H1 (cell line): ENCODE measurements around the gene ZKSCAN1. TPM values are rescaled to one million over a fixed set of nuclear protein-coding genes. Genes with fewer than 3 reads are reported as not detected.

ENCODE experiments used
- CTCF ChIA-PET: fragments of 300-600 bp; sonication (Branson Sonifier 250); formaldehyde crosslinking; loops from one replicate; lab custom pipeline; 2021; ENCODE audit not compliant: partially characterized antibody; lab: Charles Lee
- POLR2A ChIA-PET: fragments of 300-600 bp; sonication (Branson Sonifier 250); formaldehyde crosslinking; loops from one replicate; lab custom pipeline; 2021; ENCODE audit warnings: inconsistent platforms; ENCODE audit not compliant: partially characterized antibody; lab: Charles Lee
- DNase-seq, 2 experiments: peaks; one replicate each; pipeline versions ENCODE4 v3.0.0 to v3.0.0-alpha.2; 2010 to 2022; ENCODE audit warnings: low spot score in 2 of 2, low read depth in 1 of 2, mixed read lengths in 1 of 2
- FAIRE-seq: peaks from 2 replicates; lab custom pipeline; 2011; peaks lifted over from hg19 to GRCh38; lab: Jason Lieb, UNC
- H2AFZ ChIP-seq: 2 replicates; pipeline ENCODE4 v1.8.1; 2012; ENCODE audit warnings: low read length, inconsistent platforms
- H2AK5ac ChIP-seq: 2 replicates; pipeline ENCODE4 v1.6.1; 2013; ENCODE audit warnings: low read depth, low read length
- H2BK120ac ChIP-seq: replicated peaks from 2 replicates; pipeline ENCODE3; 2013; ENCODE audit warnings: low read depth, low read length, inconsistent platforms
- H2BK12ac ChIP-seq: 2 replicates; pipeline ENCODE4 v1.6.1; 2013; ENCODE audit warnings: low read depth, low read length
- H2BK15ac ChIP-seq: 2 replicates; pipeline ENCODE4 v1.6.1; 2013; ENCODE audit warnings: low read length
- H2BK20ac ChIP-seq: 2 replicates; pipeline ENCODE4 v1.6.1; 2013; ENCODE audit warnings: low read length
- H2BK5ac ChIP-seq: 2 replicates; pipeline ENCODE4 v1.6.1; 2013; ENCODE audit warnings: low read depth, low read length
- H3K14ac ChIP-seq: 2 replicates; pipeline ENCODE4 v1.6.1; 2013; ENCODE audit warnings: inconsistent platforms; ENCODE audit not compliant: insufficient read length
- H3K18ac ChIP-seq: 2 replicates; pipeline ENCODE4 v1.6.1; 2013; ENCODE audit warnings: low read length; ENCODE audit errors: extremely low read depth
- H3K23ac ChIP-seq: 2 replicates; pipeline ENCODE4 v1.6.1; 2013; ENCODE audit warnings: inconsistent platforms; ENCODE audit not compliant: insufficient read length
- H3K23me2 ChIP-seq: 2 replicates; pipeline ENCODE4 v1.6.1; 2013; ENCODE audit warnings: low read depth, low read length
- H3K27ac ChIP-seq: 2 replicates; pipeline ENCODE4 v1.6.1; 2011; ENCODE audit warnings: low read depth, low read length, inconsistent platforms
- H3K27me3 ChIP-seq, 4 experiments: replicated peaks in 1 of 4; 1 replicate in 1 of 4; 2 replicates in 3 of 4; pipeline versions ENCODE4 v1.6.1 to v1.8.1; 2011 to 2013; ENCODE audit warnings: low read length in 3 of 4, mild to moderate bottlenecking in 3 of 4, inconsistent platforms in 2 of 4, mixed read lengths in 2 of 4, moderate library complexity in 1 of 4; ENCODE audit not compliant: control insufficient read depth in 3 of 4, insufficient read depth in 3 of 4; ENCODE audit errors: extremely low read depth in 1 of 4
- H3K36me3 ChIP-seq, 4 experiments: 2 replicates each; pipeline versions ENCODE4 v1.6.1 to v1.8.1; 2011 to 2013; ENCODE audit warnings: mild to moderate bottlenecking in 4 of 4, low read length in 3 of 4, moderate library complexity in 2 of 4, control low read depth in 1 of 4, inconsistent platforms in 1 of 4; ENCODE audit not compliant: insufficient read depth in 4 of 4, control insufficient read depth in 2 of 4
- H3K4ac ChIP-seq: replicated peaks from 2 replicates; pipeline ENCODE3; 2013; ENCODE audit warnings: low read length, low read depth, mixed read lengths, inconsistent platforms; ENCODE audit not compliant: insufficient read length
- H3K4me1 ChIP-seq, 4 experiments: replicated peaks in 1 of 4; 1 replicate in 1 of 4; 2 replicates in 3 of 4; pipeline versions ENCODE4 v1.6.1 to v1.8.1; 2011 to 2013; ENCODE audit warnings: low read length in 3 of 4, inconsistent platforms in 2 of 4, mixed read lengths in 1 of 4; ENCODE audit not compliant: insufficient read depth in 4 of 4, control insufficient read depth in 3 of 4
- H3K4me2 ChIP-seq, 2 experiments: 2 replicates each; pipeline versions ENCODE4 v1.6.1 to v1.8.1; 2011 to 2013; ENCODE audit warnings: low read depth in 2 of 2, low read length in 2 of 2, control low read depth in 1 of 2, inconsistent platforms in 1 of 2, mild to moderate bottlenecking in 1 of 2; ENCODE audit not compliant: insufficient read depth in 1 of 2
- H3K4me3 ChIP-seq, 4 experiments: fragments of 200-600, 300-600 bp in 1 of 4; sonication (generic), shearing (Covaris generic), sonication (Bioruptor Twin) in 1 of 4; 2 replicates each; pipeline versions ENCODE4 v1.5.1 to v1.8.1; 2011 to 2016; ENCODE audit warnings: low read length in 4 of 4, low read depth in 3 of 4, control low read depth in 2 of 4, inconsistent platforms in 2 of 4, mild to moderate bottlenecking in 2 of 4, mixed read lengths in 1 of 4, moderate library complexity in 1 of 4; ENCODE audit not compliant: insufficient read depth in 2 of 4; ENCODE audit errors: extremely low read depth in 1 of 4
- H3K56ac ChIP-seq: replicated peaks from 2 replicates; pipeline ENCODE3; 2013; ENCODE audit warnings: low read depth, mild to moderate bottlenecking, mixed read lengths, low read length, inconsistent platforms; ENCODE audit not compliant: insufficient read length
- H3K79me1 ChIP-seq: 2 replicates; pipeline ENCODE4 v1.6.1; 2013; ENCODE audit warnings: low read depth, low read length, control low read depth
- H3K79me2 ChIP-seq, 2 experiments: 2 replicates each; pipeline versions ENCODE4 v1.6.1 to v1.8.1; 2012 to 2013; ENCODE audit warnings: low read length in 2 of 2, mild to moderate bottlenecking in 2 of 2, inconsistent platforms in 1 of 2; ENCODE audit not compliant: insufficient read depth in 2 of 2, control insufficient read depth in 1 of 2
- H3K9ac ChIP-seq, 4 experiments: replicated peaks in 1 of 4; 1 replicate in 1 of 4; 2 replicates in 3 of 4; pipeline versions ENCODE4 v1.6.1 to v1.8.1; 2011 to 2013; ENCODE audit warnings: low read depth in 3 of 4, low read length in 3 of 4, control low read depth in 2 of 4, mild to moderate bottlenecking in 2 of 4, moderate library complexity in 2 of 4, inconsistent platforms in 1 of 4; ENCODE audit errors: extremely low read depth in 1 of 4
- H3K9me3 ChIP-seq, 2 experiments: 2 replicates each; pipeline versions ENCODE4 v1.6.1 to v1.8.1; 2012 to 2013; ENCODE audit warnings: mild to moderate bottlenecking in 2 of 2, moderate library complexity in 2 of 2, control low read depth in 1 of 2, inconsistent platforms in 1 of 2, low read depth in 1 of 2, low read length in 1 of 2, mixed read lengths in 1 of 2; ENCODE audit not compliant: insufficient read depth in 2 of 2
- H4K20me1 ChIP-seq, 2 experiments: replicated peaks in 1 of 2; 2 replicates each; pipeline versions ENCODE3 to v1.8.1; 2011 to 2013; ENCODE audit warnings: inconsistent platforms in 2 of 2, low read length in 2 of 2, mild to moderate bottlenecking in 1 of 2; ENCODE audit not compliant: insufficient read depth in 2 of 2, control insufficient read depth in 1 of 2
- H4K5ac ChIP-seq: 2 replicates; pipeline ENCODE4 v1.6.1; 2013; ENCODE audit warnings: low read length, low read depth, mixed read lengths, inconsistent platforms; ENCODE audit not compliant: insufficient read length
- H4K8ac ChIP-seq: 2 replicates; pipeline ENCODE4 v1.8.0; 2013; ENCODE audit warnings: mild to moderate bottlenecking, moderate library complexity, low read length, inconsistent platforms; ENCODE audit not compliant: insufficient read depth; ENCODE audit errors: extremely low read depth
- H4K91ac ChIP-seq: replicated peaks from 2 replicates; pipeline ENCODE3; 2013; ENCODE audit warnings: low read length, mixed read lengths, inconsistent platforms; ENCODE audit not compliant: insufficient read length
- BCL11A ChIP-seq, 2 experiments: IDR thresholded peaks; one replicate each; pipeline ENCODE4 v1.6.1; 2011; ENCODE audit warnings: low read depth in 2 of 2, low read length in 2 of 2, mild to moderate bottlenecking in 2 of 2
- CTCF ChIP-seq, 3 experiments: IDR thresholded peaks; 1 replicate in 2 of 3; 2 replicates in 1 of 3; pipeline versions ENCODE4 v1.5.1 to v1.6.1; 2011; ENCODE audit warnings: low read length in 3 of 3, mild to moderate bottlenecking in 3 of 3, inconsistent platforms in 2 of 3, low read depth in 1 of 3, moderate library complexity in 1 of 3; ENCODE audit not compliant: insufficient read depth in 1 of 3; ENCODE audit errors: control extremely low read depth in 1 of 3
- EGR1 ChIP-seq: IDR thresholded peaks from 2 replicates; pipeline ENCODE4 v1.6.1; 2011; ENCODE audit warnings: low read depth, low read length, borderline replicate concordance
- KDM4A ChIP-seq: IDR thresholded peaks from one replicate; pipeline ENCODE4 v1.7.1; 2012; ENCODE audit warnings: low read depth, mild to moderate bottlenecking, moderate library complexity, low read length, inconsistent platforms; ENCODE audit not compliant: severe bottlenecking
- POU5F1 ChIP-seq: IDR thresholded peaks from 2 replicates; pipeline ENCODE4 v1.6.1; 2011; ENCODE audit warnings: low read depth, mild to moderate bottlenecking, low read length, moderate library complexity
- RAD21 ChIP-seq, 2 experiments: IDR thresholded peaks in 1 of 2; conservative IDR thresholded peaks in 1 of 2; 2 replicates each; pipeline ENCODE4 v1.6.1; 2011; ENCODE audit warnings: low read depth in 2 of 2, low read length in 2 of 2, improper control_type of control experiment in 1 of 2, inconsistent platforms in 1 of 2, mild to moderate bottlenecking in 1 of 2, moderate library complexity in 1 of 2
- SIN3A ChIP-seq, 2 experiments: IDR thresholded peaks in 1 of 2; conservative IDR thresholded peaks in 1 of 2; 2 replicates each; pipeline ENCODE4 v1.6.1; 2011 to 2012; ENCODE audit warnings: low read length in 2 of 2, improper control_type of control experiment in 1 of 2, low read depth in 1 of 2, mild to moderate bottlenecking in 1 of 2
- SIRT6 ChIP-seq: IDR thresholded peaks from one replicate; pipeline ENCODE4 v1.7.1; 2012; ENCODE audit warnings: low read length, inconsistent platforms
- TAF7 ChIP-seq: optimal IDR thresholded peaks from 2 replicates; pipeline ENCODE3; 2011; ENCODE audit warnings: low read depth, mild to moderate bottlenecking, inconsistent platforms, low read length, moderate library complexity, borderline replicate concordance
- TEAD4 ChIP-seq: IDR thresholded peaks from 2 replicates; pipeline ENCODE4 v1.6.1; 2012; ENCODE audit warnings: low read depth, low read length, inconsistent platforms, mixed read lengths
- YY1 ChIP-seq: IDR thresholded peaks from 2 replicates; pipeline ENCODE4 v1.6.1; 2011; ENCODE audit warnings: low read depth, mild to moderate bottlenecking, low read length
- WGBS, 2 experiments: shearing (Covaris generic) in 1 of 2; methylation state at CpG; one replicate each; pipeline versions ENCODE4 v1.1.6 to v1.1.7; 2013 to 2015; ENCODE audit warnings: low lambda C conversion rate in 2 of 2, mixed read lengths in 2 of 2, inconsistent platforms in 1 of 2, low coverage in 1 of 2, missing lambda C conversion rate in 1 of 2; ENCODE audit not compliant: insufficient replicate concordance in 2 of 2, insufficient coverage in 1 of 2, insufficient read length in 1 of 2; ENCODE audit errors: extremely low coverage in 1 of 2, missing lambda C conversion rate in 1 of 2; 5-methylcytosine and 5-hydroxymethylcytosine counted together
- polyA plus RNA-seq, 7 experiments: library from polyadenylated mRNA; depleted of rRNA in 3 of 7; stranded (reverse) in 5 of 7; unstranded in 2 of 7; fragments of >200 nt in 5 of 7; fragments of 200-250 nt in 2 of 7; gene quantifications; 1 replicate in 5 of 7; 2 replicates in 1 of 7; 4 replicates in 1 of 7; pipeline versions ENCODE4 v1.2.1 to v1.2.3, GENCODE V29; 2011 to 2013; ENCODE audit warnings: missing spikeins in 2 of 7, mixed read lengths in 2 of 7
- total RNA-seq: library from RNA; stranded (reverse); fragmentation: NEBNext Ultra II Directional; extraction: Animal tissue kit (Norgen Biotek cat#: 25700); gene quantifications from 2 replicates; pipeline ENCODE4 v1.2.1, GENCODE V29; 2021

ZKSCAN1 gene
- total and polyA plus RNA-seq, 2 of the 8 experiments (the other 6 are each of a cell fraction or from before 2014, with no cell fraction given) = 8.2 to 40.6 TPM

GRCh38 chr7:100044718-100045117 lies 29.3 kb downstream of the ZKSCAN1 start:
- Histone ChIP-seq H2AK5ac (no peak overlapping the region), H3K14ac (no peak overlapping the region), H3K23ac (no peak overlapping the region), H2BK20ac (no peak overlapping the region), H4K91ac (no peak overlapping the region), H3K4me1 (no peaks in the 10 kb centered on the region; a peak in 2 of 7 replicates), H3K4ac (no peak overlapping the region), H3K9me3 (peaks cover 0 to 8% of the 10 kb centered on the region in 2 experiments; a peak in 1 of 4 replicates), H3K9ac (no peak overlapping the region), H3K56ac (no peak overlapping the region), H3K27me3 (no peaks in the 10 kb centered on the region), H3K79me1 (no peaks in the 10 kb centered on the region), H2BK12ac (no peak overlapping the region), H3K23me2 (0 out of 2 replicates have a peak, but pooled peaks cover 3% of the 10 kb centered on the region), H3K4me3 (no peak overlapping the region), H4K20me1 (no peaks in the 10 kb centered on the region), H3K4me2 (no peak overlapping the region), H3K79me2 (no peaks in the 10 kb centered on the region), H4K8ac (no peak overlapping the region), H2AFZ (no peak overlapping the region), H2BK120ac (no peak overlapping the region), H2BK15ac (no peak overlapping the region), H2BK5ac (no peak overlapping the region), H3K18ac (no peak overlapping the region), H3K27ac (no peak overlapping the region), H4K5ac (no peak overlapping the region), H3K36me3 (no peaks in the 10 kb centered on the region)
- ChIA-PET CTCF (interaction anchor here (0.7 to 1.7 kb wide), 3 partner anchors 28 to 375 kb away, joined by 3 to 8 read pairs (median 5); partner anchors contain the start of gene ZKSCAN1), POLR2A (interaction anchor here (0.6 to 1.6 kb wide), 3 partner anchors 36 to 521 kb away, joined by 3 read pairs; partner anchors contain the start of gene ZNF3)
- WGBS, 2 experiments = 94% methylated on average over 6 of the region's 6 CpGs; no CpG with 5 or more reads in 1 of the 2 experiments
- no peak for DNase-seq
- FAIRE-seq = no peak
- TF ChIP-seq SIRT6 (no peak), SIN3A (conservative IDR thresholded peaks at IDR 0.05 in 1 of 2, IDR thresholded peaks at IDR 0.05 in 1 of 2; ENCODE audit: low read depth in 1 of 2, low read length in 2 of 2) (no peak), EGR1 (no peak), TAF7 (no peak), YY1 (no peak), CTCF (IDR thresholded peaks at IDR 0.05; ENCODE audit: control extremely low read depth in 1 of 3, insufficient read depth in 1 of 3, low read depth in 1 of 3, low read length in 3 of 3) (peak in 1 of 3 experiments; percentile 13; a peak in 1 of 4 replicates), KDM4A (no peak), POU5F1 (no peak), RAD21 (IDR thresholded peaks at IDR 0.05 in 1 of 2, conservative IDR thresholded peaks at IDR 0.05 in 1 of 2; ENCODE audit: low read depth in 2 of 2, low read length in 2 of 2) (peak in 1 of 2 experiments; percentile 10; a peak in 1 of 4 replicates), TEAD4 (no peak), BCL11A (IDR thresholded peaks at IDR 0.05; ENCODE audit: low read depth in 2 of 2, low read length in 2 of 2) (no peak)
